ENCODE results near the gene ERFE. TPM values are rescaled to one million over a fixed set of nuclear protein-coding genes. Genes with fewer than 3 reads are reported as not detected.

Gene ERFE
- polyA plus RNA-seq, 1 donor from 2014 or later, result not detected

GRCh38 chr2:238166391-238167343 is 7.9 kb downstream of the ERFE start:
- Histone ChIP-seq H3K4me3 (ENCODE audit: low read length) (no peak overlapping the region), H2AFZ (ENCODE audit: low read depth, low read length) (no peak overlapping the region), H3K79me2 (replicated peaks; ENCODE audit: insufficient read depth, low read length) (no peaks in the 10 kb centered on the region), H3K9me2 (ENCODE audit: insufficient read depth, low read length) (no peaks in the 10 kb centered on the region), H3K9me3 (ENCODE audit: low read length) (no peaks in the 10 kb centered on the region), H3K27me3 (ENCODE audit: insufficient read depth, low read depth, low read length) (peaks cover 25% of the 10 kb centered on the region), H3K4me2 (ENCODE audit: low read length) (no peak overlapping the region), H3F3A (ENCODE audit: insufficient read depth, low read length, poor library complexity, severe bottlenecking) (no peaks in the 10 kb centered on the region), H3K9ac (ENCODE audit: low read length) (no peak overlapping the region), H4K20me1 (ENCODE audit: insufficient read depth) (no peaks in the 10 kb centered on the region), H3K27ac (ENCODE audit: low read length) (no peak overlapping the region), H3K36me3 (ENCODE audit: insufficient read depth, low read length) (no peaks in the 10 kb centered on the region)
- TF ChIP-seq CTCF (IDR thresholded peaks at IDR 0.05; ENCODE audit: poor library complexity, severe bottlenecking) (no peak), REST (IDR thresholded peaks at IDR 0.05; ENCODE audit: borderline replicate concordance) (no peak), MXI1 (conservative IDR thresholded peaks at IDR 0.05; ENCODE audit: poor library complexity, severe bottlenecking) (no peak), POLR2AphosphoS5 (IDR thresholded peaks at IDR 0.05) (no peak), SMC3 (conservative IDR thresholded peaks at IDR 0.05; ENCODE audit: poor library complexity) (no peak), TAF1 (IDR thresholded peaks at IDR 0.05; ENCODE audit: low read depth) (no peak), RAD21 (conservative IDR thresholded peaks at IDR 0.05) (no peak), EZH2 (IDR thresholded peaks at IDR 0.05; ENCODE audit: borderline replicate concordance, insufficient read depth, low read length, poor library complexity, severe bottlenecking) (no peak), EP300 (conservative IDR thresholded peaks at IDR 0.05; ENCODE audit: poor library complexity, severe bottlenecking) (no peak)

GRCh38 chr2:238167344-238167715 is 8.6 kb downstream of the ERFE start:
- H4K20me1 ChIP-seq (ENCODE audit: insufficient read depth), result no peaks in the 10 kb centered on the region
- H3K9ac ChIP-seq (ENCODE audit: low read length), result no peak overlapping the region
- H3K9me2 ChIP-seq (ENCODE audit: insufficient read depth, low read length), result no peaks in the 10 kb centered on the region
- no peak overlapping the region for H3K4me3 ChIP-seq (ENCODE audit: low read length)
- H3K27me3 ChIP-seq (ENCODE audit: insufficient read depth, low read depth, low read length), result peaks cover 24% of the 10 kb centered on the region
- no peaks in the 10 kb centered on the region for H3K79me2 ChIP-seq (replicated peaks; ENCODE audit: insufficient read depth, low read length)
- H3K4me2 ChIP-seq (ENCODE audit: low read length), result no peak overlapping the region
- H3F3A ChIP-seq (ENCODE audit: insufficient read depth, low read length, poor library complexity, severe bottlenecking), result no peaks in the 10 kb centered on the region
- no peak overlapping the region for H2AFZ ChIP-seq (ENCODE audit: low read depth, low read length)
- H3K36me3 ChIP-seq (ENCODE audit: insufficient read depth, low read length), result no peaks in the 10 kb centered on the region
- TF ChIP-seq RAD21 (conservative IDR thresholded peaks at IDR 0.05) (no peak), EP300 (conservative IDR thresholded peaks at IDR 0.05; ENCODE audit: poor library complexity, severe bottlenecking) (no peak), EZH2 (IDR thresholded peaks at IDR 0.05; ENCODE audit: borderline replicate concordance, insufficient read depth, low read length, poor library complexity, severe bottlenecking) (no peak), SMC3 (conservative IDR thresholded peaks at IDR 0.05; ENCODE audit: poor library complexity) (no peak), REST (IDR thresholded peaks at IDR 0.05; ENCODE audit: borderline replicate concordance) (no peak), MXI1 (conservative IDR thresholded peaks at IDR 0.05; ENCODE audit: poor library complexity, severe bottlenecking) (no peak), TAF1 (IDR thresholded peaks at IDR 0.05; ENCODE audit: low read depth) (no peak), CTCF (IDR thresholded peaks at IDR 0.05; ENCODE audit: poor library complexity, severe bottlenecking) (no peak), POLR2AphosphoS5 (IDR thresholded peaks at IDR 0.05) (no peak)
- no peak overlapping the region for H3K27ac ChIP-seq (ENCODE audit: low read length)
- no peaks in the 10 kb centered on the region for H3K9me3 ChIP-seq (ENCODE audit: low read length)

Data from neural cell (in vitro differentiated cells).